Liver (tissue), 3 donors: Measurements from ENCODE around the gene NEURL3.
A peak's percentile ranks its signal among the peaks of the same experiment; 100 is the strongest.

Experiments used
- EGR1 ChIP-seq, 2 donors: IDR thresholded peaks; 2 replicates each; pipeline ENCODE4 v1.6.1; 2016 to 2018; ENCODE audit warnings: antibody characterized with exemption in 2 of 2, low read depth in 2 of 2
- FOXA1 ChIP-seq: IDR thresholded peaks from 2 replicates; pipeline ENCODE4 v1.6.1; 2016; ENCODE audit warnings: antibody characterized with exemption
- GABPA ChIP-seq, 2 donors: IDR thresholded peaks in 1 of 2; conservative IDR thresholded peaks in 1 of 2; 2 replicates each; pipeline ENCODE4 v1.6.1; 2016; ENCODE audit warnings: antibody characterized with exemption in 2 of 2, mild to moderate bottlenecking in 1 of 2, moderate library complexity in 1 of 2
- HNF4A ChIP-seq, 2 donors: conservative IDR thresholded peaks; 2 replicates each; pipeline ENCODE4 v1.6.1; 2016; ENCODE audit warnings: antibody characterized with exemption in 2 of 2, mild to moderate bottlenecking in 2 of 2
- JUND ChIP-seq, 2 donors: IDR thresholded peaks; 2 replicates each; pipeline ENCODE4 v1.6.1; 2016; ENCODE audit warnings: antibody characterized with exemption in 2 of 2
- MAX ChIP-seq: IDR thresholded peaks from 2 replicates; pipeline ENCODE4 v1.6.1; 2016; ENCODE audit warnings: antibody characterized with exemption
- RAD21 ChIP-seq, 2 donors: IDR thresholded peaks; 2 replicates each; pipeline ENCODE4 v1.6.1; 2016; ENCODE audit warnings: antibody characterized with exemption in 2 of 2, mild to moderate bottlenecking in 2 of 2
- RXRA ChIP-seq, 2 donors: IDR thresholded peaks; 2 replicates each; pipeline ENCODE4 v1.6.1; 2017 to 2018; ENCODE audit warnings: antibody characterized with exemption in 2 of 2, mild to moderate bottlenecking in 1 of 2
- SP1 ChIP-seq: IDR thresholded peaks from 2 replicates; pipeline ENCODE4 v1.6.1; 2018; ENCODE audit warnings: antibody characterized with exemption, mild to moderate bottlenecking
- YY1 ChIP-seq: IDR thresholded peaks from 2 replicates; pipeline ENCODE4 v1.6.1; 2016; ENCODE audit warnings: antibody characterized with exemption, mild to moderate bottlenecking
- TF ChIP-seq, protein P1 (sequence below): fragments of 150-350 bp; IDR thresholded peaks from 2 replicates; pipeline ENCODE4 v1.5.1; 2017; ENCODE audit warnings: improper control_type of control experiment, low read depth, low read length; ENCODE audit not compliant: missing input control
- TF ChIP-seq, protein P2 (sequence below): IDR thresholded peaks from 2 replicates; pipeline ENCODE4 v1.6.1; 2016; ENCODE audit warnings: antibody characterized with exemption
- TF ChIP-seq, protein P3 (sequence below): IDR thresholded peaks from 2 replicates; pipeline ENCODE4 v1.6.1; 2016; ENCODE audit warnings: antibody characterized with exemption
- TF ChIP-seq, protein P4 (sequence below): IDR thresholded peaks from 2 replicates; pipeline ENCODE4 v1.6.1; 2016; ENCODE audit warnings: antibody characterized with exemption, mild to moderate bottlenecking
- donor health status: healthy.
- donor health status: healthy.

- TF ChIP-seq, protein P1, sequence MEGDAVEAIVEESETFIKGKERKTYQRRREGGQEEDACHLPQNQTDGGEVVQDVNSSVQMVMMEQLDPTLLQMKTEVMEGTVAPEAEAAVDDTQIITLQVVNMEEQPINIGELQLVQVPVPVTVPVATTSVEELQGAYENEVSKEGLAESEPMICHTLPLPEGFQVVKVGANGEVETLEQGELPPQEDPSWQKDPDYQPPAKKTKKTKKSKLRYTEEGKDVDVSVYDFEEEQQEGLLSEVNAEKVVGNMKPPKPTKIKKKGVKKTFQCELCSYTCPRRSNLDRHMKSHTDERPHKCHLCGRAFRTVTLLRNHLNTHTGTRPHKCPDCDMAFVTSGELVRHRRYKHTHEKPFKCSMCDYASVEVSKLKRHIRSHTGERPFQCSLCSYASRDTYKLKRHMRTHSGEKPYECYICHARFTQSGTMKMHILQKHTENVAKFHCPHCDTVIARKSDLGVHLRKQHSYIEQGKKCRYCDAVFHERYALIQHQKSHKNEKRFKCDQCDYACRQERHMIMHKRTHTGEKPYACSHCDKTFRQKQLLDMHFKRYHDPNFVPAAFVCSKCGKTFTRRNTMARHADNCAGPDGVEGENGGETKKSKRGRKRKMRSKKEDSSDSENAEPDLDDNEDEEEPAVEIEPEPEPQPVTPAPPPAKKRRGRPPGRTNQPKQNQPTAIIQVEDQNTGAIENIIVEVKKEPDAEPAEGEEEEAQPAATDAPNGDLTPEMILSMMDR: no peak
- TF ChIP-seq YY1 (peak; percentile 58), HNF4A (conservative IDR thresholded peaks at IDR 0.05) (peak; percentile 21 to 74), RAD21 (IDR thresholded peaks at IDR 0.05) (peak; percentile 3 to 33), MAX (no peak), EGR1 (IDR thresholded peaks at IDR 0.05; ENCODE audit: low read depth in 2 of 2) (no peak), JUND (IDR thresholded peaks at IDR 0.05) (peak in 1 of 2 donors; percentile 31), FOXA1 (no peak), SP1 (peak; percentile 78), GABPA (IDR thresholded peaks at IDR 0.05 in 1 of 2, conservative IDR thresholded peaks at IDR 0.05 in 1 of 2) (peak in 1 of 2 donors; percentile 23), RXRA (IDR thresholded peaks at IDR 0.05) (peak; percentile 33 to 64)
- TF ChIP-seq, protein P2, sequence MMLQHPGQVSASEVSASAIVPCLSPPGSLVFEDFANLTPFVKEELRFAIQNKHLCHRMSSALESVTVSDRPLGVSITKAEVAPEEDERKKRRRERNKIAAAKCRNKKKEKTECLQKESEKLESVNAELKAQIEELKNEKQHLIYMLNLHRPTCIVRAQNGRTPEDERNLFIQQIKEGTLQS: no peak
- TF ChIP-seq, protein P3, sequence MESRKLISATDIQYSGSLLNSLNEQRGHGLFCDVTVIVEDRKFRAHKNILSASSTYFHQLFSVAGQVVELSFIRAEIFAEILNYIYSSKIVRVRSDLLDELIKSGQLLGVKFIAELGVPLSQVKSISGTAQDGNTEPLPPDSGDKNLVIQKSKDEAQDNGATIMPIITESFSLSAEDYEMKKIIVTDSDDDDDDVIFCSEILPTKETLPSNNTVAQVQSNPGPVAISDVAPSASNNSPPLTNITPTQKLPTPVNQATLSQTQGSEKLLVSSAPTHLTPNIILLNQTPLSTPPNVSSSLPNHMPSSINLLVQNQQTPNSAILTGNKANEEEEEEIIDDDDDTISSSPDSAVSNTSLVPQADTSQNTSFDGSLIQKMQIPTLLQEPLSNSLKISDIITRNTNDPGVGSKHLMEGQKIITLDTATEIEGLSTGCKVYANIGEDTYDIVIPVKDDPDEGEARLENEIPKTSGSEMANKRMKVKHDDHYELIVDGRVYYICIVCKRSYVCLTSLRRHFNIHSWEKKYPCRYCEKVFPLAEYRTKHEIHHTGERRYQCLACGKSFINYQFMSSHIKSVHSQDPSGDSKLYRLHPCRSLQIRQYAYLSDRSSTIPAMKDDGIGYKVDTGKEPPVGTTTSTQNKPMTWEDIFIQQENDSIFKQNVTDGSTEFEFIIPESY: no peak
- TF ChIP-seq, protein P4, sequence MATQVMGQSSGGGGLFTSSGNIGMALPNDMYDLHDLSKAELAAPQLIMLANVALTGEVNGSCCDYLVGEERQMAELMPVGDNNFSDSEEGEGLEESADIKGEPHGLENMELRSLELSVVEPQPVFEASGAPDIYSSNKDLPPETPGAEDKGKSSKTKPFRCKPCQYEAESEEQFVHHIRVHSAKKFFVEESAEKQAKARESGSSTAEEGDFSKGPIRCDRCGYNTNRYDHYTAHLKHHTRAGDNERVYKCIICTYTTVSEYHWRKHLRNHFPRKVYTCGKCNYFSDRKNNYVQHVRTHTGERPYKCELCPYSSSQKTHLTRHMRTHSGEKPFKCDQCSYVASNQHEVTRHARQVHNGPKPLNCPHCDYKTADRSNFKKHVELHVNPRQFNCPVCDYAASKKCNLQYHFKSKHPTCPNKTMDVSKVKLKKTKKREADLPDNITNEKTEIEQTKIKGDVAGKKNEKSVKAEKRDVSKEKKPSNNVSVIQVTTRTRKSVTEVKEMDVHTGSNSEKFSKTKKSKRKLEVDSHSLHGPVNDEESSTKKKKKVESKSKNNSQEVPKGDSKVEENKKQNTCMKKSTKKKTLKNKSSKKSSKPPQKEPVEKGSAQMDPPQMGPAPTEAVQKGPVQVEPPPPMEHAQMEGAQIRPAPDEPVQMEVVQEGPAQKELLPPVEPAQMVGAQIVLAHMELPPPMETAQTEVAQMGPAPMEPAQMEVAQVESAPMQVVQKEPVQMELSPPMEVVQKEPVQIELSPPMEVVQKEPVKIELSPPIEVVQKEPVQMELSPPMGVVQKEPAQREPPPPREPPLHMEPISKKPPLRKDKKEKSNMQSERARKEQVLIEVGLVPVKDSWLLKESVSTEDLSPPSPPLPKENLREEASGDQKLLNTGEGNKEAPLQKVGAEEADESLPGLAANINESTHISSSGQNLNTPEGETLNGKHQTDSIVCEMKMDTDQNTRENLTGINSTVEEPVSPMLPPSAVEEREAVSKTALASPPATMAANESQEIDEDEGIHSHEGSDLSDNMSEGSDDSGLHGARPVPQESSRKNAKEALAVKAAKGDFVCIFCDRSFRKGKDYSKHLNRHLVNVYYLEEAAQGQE: peak; percentile 25
Observed at GRCh38 chr2:96505231-96505889, at the start of gene NEURL3.
